ENCODE measurements around the gene ZFYVE9. TPM values are rescaled to one million over a fixed set of nuclear protein-coding genes. Genes with fewer than 3 reads are reported as not detected.

Gene ZFYVE9
- total and polyA plus RNA-seq, 9 of the 15 experiments (the other 6 are each of a cell fraction or from before 2014, with no cell fraction given), result 0.52 to 14.4 (median 8.9) TPM

DNA sequence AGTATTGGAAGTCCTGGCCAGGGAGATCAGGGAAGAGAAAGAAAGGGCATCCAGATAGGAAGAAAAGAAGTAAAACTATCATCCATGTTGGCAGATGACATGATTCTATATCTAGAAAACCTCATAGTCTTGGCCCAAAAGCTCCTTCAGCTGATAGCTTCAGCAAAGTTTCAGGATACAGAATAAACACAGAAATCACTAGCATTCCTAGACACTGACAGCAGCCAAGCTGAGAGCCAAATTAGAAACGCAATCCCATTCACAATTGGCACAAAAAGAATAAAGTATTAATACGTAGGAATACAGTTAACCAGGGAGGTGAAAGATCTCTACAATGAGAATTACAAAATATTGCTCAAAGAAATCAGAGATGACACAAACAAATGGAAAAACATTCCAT is 44.6 kb downstream of the ZFYVE9 start (continued):
- TF ChIP-seq IFI16 (CRISPR knock-in tag; IDR thresholded peaks at IDR 0.05), result no peak
- TF ChIP-seq ZBTB2 (IDR thresholded peaks at IDR 0.05), result no peak

GRCh38 chr1:52189898-52190480 is 48.1 kb downstream of the ZFYVE9 start:
- FAIRE-seq, result peak; percentile 6
- POLR2A ChIA-PET, result interaction anchor here (1.1 kb wide), 1 partner anchor 25 kb away, joined by 4 read pairs; no protein-coding TSS in a partner anchor
- in situ Hi-C loops (cut with MboI), result no loop called here
- TF ChIP-seq, protein P1, sequence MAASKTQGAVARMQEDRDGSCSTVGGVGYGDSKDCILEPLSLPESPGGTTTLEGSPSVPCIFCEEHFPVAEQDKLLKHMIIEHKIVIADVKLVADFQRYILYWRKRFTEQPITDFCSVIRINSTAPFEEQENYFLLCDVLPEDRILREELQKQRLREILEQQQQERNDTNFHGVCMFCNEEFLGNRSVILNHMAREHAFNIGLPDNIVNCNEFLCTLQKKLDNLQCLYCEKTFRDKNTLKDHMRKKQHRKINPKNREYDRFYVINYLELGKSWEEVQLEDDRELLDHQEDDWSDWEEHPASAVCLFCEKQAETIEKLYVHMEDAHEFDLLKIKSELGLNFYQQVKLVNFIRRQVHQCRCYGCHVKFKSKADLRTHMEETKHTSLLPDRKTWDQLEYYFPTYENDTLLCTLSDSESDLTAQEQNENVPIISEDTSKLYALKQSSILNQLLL (CRISPR knock-in tag; IDR thresholded peaks at IDR 0.05; ENCODE audit: borderline replicate concordance), result no peak
- TF ChIP-seq HDAC2 (IDR thresholded peaks at IDR 0.05) (no peak), LARP7 (IDR thresholded peaks at IDR 0.05) (no peak), TARDBP (IDR thresholded peaks at IDR 0.05) (no peak), PYGO2 (tag; IDR thresholded peaks at IDR 0.05) (no peak), NFXL1 (CRISPR knock-in tag; IDR thresholded peaks at IDR 0.05) (no peak)
- TF ChIP-seq, protein P2, sequence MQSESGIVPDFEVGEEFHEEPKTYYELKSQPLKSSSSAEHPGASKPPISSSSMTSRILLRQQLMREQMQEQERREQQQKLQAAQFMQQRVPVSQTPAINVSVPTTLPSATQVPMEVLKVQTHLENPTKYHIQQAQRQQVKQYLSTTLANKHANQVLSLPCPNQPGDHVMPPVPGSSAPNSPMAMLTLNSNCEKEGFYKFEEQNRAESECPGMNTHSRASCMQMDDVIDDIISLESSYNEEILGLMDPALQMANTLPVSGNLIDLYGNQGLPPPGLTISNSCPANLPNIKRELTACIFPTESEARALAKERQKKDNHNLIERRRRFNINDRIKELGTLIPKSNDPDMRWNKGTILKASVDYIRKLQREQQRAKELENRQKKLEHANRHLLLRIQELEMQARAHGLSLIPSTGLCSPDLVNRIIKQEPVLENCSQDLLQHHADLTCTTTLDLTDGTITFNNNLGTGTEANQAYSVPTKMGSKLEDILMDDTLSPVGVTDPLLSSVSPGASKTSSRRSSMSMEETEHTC (IDR thresholded peaks at IDR 0.05), result no peak
- TF ChIP-seq, protein P3, sequence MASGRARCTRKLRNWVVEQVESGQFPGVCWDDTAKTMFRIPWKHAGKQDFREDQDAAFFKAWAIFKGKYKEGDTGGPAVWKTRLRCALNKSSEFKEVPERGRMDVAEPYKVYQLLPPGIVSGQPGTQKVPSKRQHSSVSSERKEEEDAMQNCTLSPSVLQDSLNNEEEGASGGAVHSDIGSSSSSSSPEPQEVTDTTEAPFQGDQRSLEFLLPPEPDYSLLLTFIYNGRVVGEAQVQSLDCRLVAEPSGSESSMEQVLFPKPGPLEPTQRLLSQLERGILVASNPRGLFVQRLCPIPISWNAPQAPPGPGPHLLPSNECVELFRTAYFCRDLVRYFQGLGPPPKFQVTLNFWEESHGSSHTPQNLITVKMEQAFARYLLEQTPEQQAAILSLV (tag; IDR thresholded peaks at IDR 0.05), result no peak
- TF ChIP-seq, protein P4, sequence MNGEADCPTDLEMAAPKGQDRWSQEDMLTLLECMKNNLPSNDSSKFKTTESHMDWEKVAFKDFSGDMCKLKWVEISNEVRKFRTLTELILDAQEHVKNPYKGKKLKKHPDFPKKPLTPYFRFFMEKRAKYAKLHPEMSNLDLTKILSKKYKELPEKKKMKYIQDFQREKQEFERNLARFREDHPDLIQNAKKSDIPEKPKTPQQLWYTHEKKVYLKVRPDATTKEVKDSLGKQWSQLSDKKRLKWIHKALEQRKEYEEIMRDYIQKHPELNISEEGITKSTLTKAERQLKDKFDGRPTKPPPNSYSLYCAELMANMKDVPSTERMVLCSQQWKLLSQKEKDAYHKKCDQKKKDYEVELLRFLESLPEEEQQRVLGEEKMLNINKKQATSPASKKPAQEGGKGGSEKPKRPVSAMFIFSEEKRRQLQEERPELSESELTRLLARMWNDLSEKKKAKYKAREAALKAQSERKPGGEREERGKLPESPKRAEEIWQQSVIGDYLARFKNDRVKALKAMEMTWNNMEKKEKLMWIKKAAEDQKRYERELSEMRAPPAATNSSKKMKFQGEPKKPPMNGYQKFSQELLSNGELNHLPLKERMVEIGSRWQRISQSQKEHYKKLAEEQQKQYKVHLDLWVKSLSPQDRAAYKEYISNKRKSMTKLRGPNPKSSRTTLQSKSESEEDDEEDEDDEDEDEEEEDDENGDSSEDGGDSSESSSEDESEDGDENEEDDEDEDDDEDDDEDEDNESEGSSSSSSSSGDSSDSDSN (IDR thresholded peaks at IDR 0.05; ENCODE audit: borderline replicate concordance in 1 of 2, low read depth in 2 of 2, low read length in 2 of 2), result no peak

More at GRCh38 chr1:52189898-52190480, 48.1 kb downstream of the ZFYVE9 start:
- Histone ChIP-seq H3K9me1 (ENCODE audit: control insufficient read depth, insufficient read depth, low read length) (no peaks in the 10 kb centered on the region), H2AFZ (ENCODE audit: low read depth, low read length) (no peak overlapping the region), H3K4me2 (ENCODE audit: insufficient read depth, low read length) (no peak overlapping the region), H4K20me1 (replicated peaks; ENCODE audit: control insufficient read depth, insufficient read depth, low read length) (no peaks in the 10 kb centered on the region), H3K9ac (ENCODE audit: insufficient read depth in 1 of 2, low read depth in 2 of 2, low read length in 2 of 2) (no peak overlapping the region), H3K27ac (ENCODE audit: extremely low read depth, low read depth, low read length) (no peak overlapping the region), H3K4me3 (no peak overlapping the region), H3K27me3 (ENCODE audit: control insufficient read depth in 2 of 2, insufficient read depth in 2 of 2, low read length in 2 of 2) (no peaks in the 10 kb centered on the region), H3K9me3 (replicated peaks; ENCODE audit: control insufficient read depth, insufficient read depth, low read depth, low read length) (no peaks in the 10 kb centered on the region), H3K4me1 (replicated peaks in 1 of 2; ENCODE audit: control insufficient read depth in 2 of 2, insufficient read depth in 2 of 2, low read length in 2 of 2) (peaks cover 3 to 9% of the 10 kb centered on the region in 2 experiments; a peak in 3 of 5 replicates), H3K36me3 (ENCODE audit: control insufficient read depth, insufficient read depth, low read length) (no peaks in the 10 kb centered on the region), H3K79me2 (ENCODE audit: control insufficient read depth, insufficient read depth, low read length) (no peaks in the 10 kb centered on the region)
- CTCF ChIA-PET (ENCODE audit: low intra/inter-chr PET ratio), result no interaction called here
- WGBS (ENCODE audit: insufficient coverage, low coverage, missing lambda C conversion rate), result 55% methylated on average over 5 of the region's 5 CpGs
- no TSS peak for BruUV-seq (replicated peaks)
- intact Hi-C loops (cut with micrococcal nuclease), result loop anchor here (2.0 kb wide), 1 partner anchor 15 kb away; no protein-coding TSS in a partner anchor
- ATAC-seq (no peak), DNase-seq (ENCODE audit: extremely low read depth in 1 of 4, low spot score in 3 of 4) (no peak)

Measured in K562 (cell line).